ENCODE results near the gene KISS1R.

The KISS1R gene

GRCh38 chr19:925087-925525 is 8.0 kb downstream of the KISS1R start (continued):
- TF ChIP-seq ATF2 (tag by site-specific recombination; IDR thresholded peaks at IDR 0.05; ENCODE audit: low read depth) = peak; percentile 62; the same call in 1 of the 2 replicates
- peak; percentile 47; the same call in 1 of the 2 replicates for TF ChIP-seq ZSCAN5A (tag by site-specific recombination; IDR thresholded peaks at IDR 0.05)
- peak; percentile 69; the same call in 1 of the 2 replicates for TF ChIP-seq SP7 (tag by site-specific recombination; IDR thresholded peaks at IDR 0.05)
- no peak for TF ChIP-seq ZBTB6 (tag by site-specific recombination; IDR thresholded peaks at IDR 0.05)
- 0 out of 2 replicates have a peak, but pooled peaks have one; percentile 12 for TF ChIP-seq WT1 (tag by site-specific recombination; IDR thresholded peaks at IDR 0.05)
- TF ChIP-seq SCRT2 (tag by site-specific recombination; IDR thresholded peaks at IDR 0.05) = no peak
- 0 out of 2 replicates have a peak, but pooled peaks have one; percentile 24 for TF ChIP-seq INSM2 (tag by site-specific recombination; IDR thresholded peaks at IDR 0.05)
- no peak; the same call in 1 of the 2 replicates for TF ChIP-seq ZNF366 (tag by site-specific recombination; conservative IDR thresholded peaks at IDR 0.05)
- TF ChIP-seq ZNF324 (tag by site-specific recombination; IDR thresholded peaks at IDR 0.05) = 0 out of 2 replicates have a peak, but pooled peaks have one; percentile 58
- peak; percentile 61 for TF ChIP-seq ZNF335 (tag by site-specific recombination; conservative IDR thresholded peaks at IDR 0.05)
- no peak for TF ChIP-seq IKZF3 (tag by site-specific recombination; IDR thresholded peaks at IDR 0.05)
- no peak for TF ChIP-seq PRDM1 (tag by site-specific recombination; IDR thresholded peaks at IDR 0.05)
- no peak for TF ChIP-seq ZNF184 (tag by site-specific recombination; IDR thresholded peaks at IDR 0.05)
- peak; percentile 50; the same call in 1 of the 2 replicates for TF ChIP-seq ZBTB8A (tag by site-specific recombination; IDR thresholded peaks at IDR 0.05)
- TF ChIP-seq ZBTB7A (tag by site-specific recombination; IDR thresholded peaks at IDR 0.05; ENCODE audit: low read depth) = peak; percentile 82
- TF ChIP-seq SP2 (tag by site-specific recombination; IDR thresholded peaks at IDR 0.05) = peak; percentile 62
- no peak for TF ChIP-seq SALL2 (tag by site-specific recombination; IDR thresholded peaks at IDR 0.05; ENCODE audit: borderline replicate concordance)
- TF ChIP-seq ZNF600 (tag by site-specific recombination; IDR thresholded peaks at IDR 0.05) = 0 out of 2 replicates have a peak, but pooled peaks have one; percentile 41
- TF ChIP-seq ZFP3 (tag by site-specific recombination; IDR thresholded peaks at IDR 0.05; ENCODE audit: low read depth) = no peak
- TF ChIP-seq PRDM4 (tag by site-specific recombination; IDR thresholded peaks at IDR 0.05) = no peak
- TF ChIP-seq ZNF280D (tag by site-specific recombination; IDR thresholded peaks at IDR 0.05) = 0 out of 2 replicates have a peak, but pooled peaks have one; percentile 38
- peak; percentile 16; the same call in 1 of the 2 replicates for TF ChIP-seq ZBTB20 (tag by site-specific recombination; IDR thresholded peaks at IDR 0.05)
- no peak for TF ChIP-seq ZNF645 (tag by site-specific recombination; IDR thresholded peaks at IDR 0.05)
- peak; percentile 37; the same call in 1 of the 2 replicates for TF ChIP-seq ZNF580 (tag by site-specific recombination; IDR thresholded peaks at IDR 0.05)
- peak; percentile 69 for TF ChIP-seq ZNF24 (tag by site-specific recombination; IDR thresholded peaks at IDR 0.05)

Data from HEK293 (cell line).